K562 (cell line): ENCODE data around the gene ERBB4.

Experiments used
- BDP1 ChIP-seq: IDR thresholded peaks from 3 replicates; pipeline ENCODE4 v1.6.1; 2011; ENCODE audit not compliant: insufficient read length, insufficient read depth
- CHD2 ChIP-seq: IDR thresholded peaks from 2 replicates; pipeline ENCODE4 v1.6.1; 2011; ENCODE audit warnings: low read depth, low read length
- CTCF ChIP-seq, 3 experiments: IDR thresholded peaks in 2 of 3; conservative IDR thresholded peaks in 1 of 3; 2 replicates each; pipeline ENCODE4 v1.5.1; 2011 to 2012; ENCODE audit warnings: low read length in 3 of 3, mild to moderate bottlenecking in 3 of 3, control low read depth in 2 of 3, improper control_type of control experiment in 1 of 3, inconsistent platforms in 1 of 3, low read depth in 1 of 3, mixed read lengths in 1 of 3, moderate library complexity in 1 of 3; ENCODE audit not compliant: insufficient read depth in 2 of 3
- RAD21 ChIP-seq, 2 experiments: fragments of 250-450 bp in 1 of 2; fragments of 450-650 bp in 1 of 2; sonication (Bioruptor Pico) in 1 of 2; formaldehyde crosslinking in 1 of 2; IDR thresholded peaks in 1 of 2; conservative IDR thresholded peaks in 1 of 2; 2 replicates each; pipeline versions ENCODE4 v1.4.0 to v1.8.0; 2020 to 2022; ENCODE audit warnings: mild to moderate bottlenecking in 2 of 2, moderate library complexity in 1 of 2
- ZBTB12 ChIP-seq: fragments of 250-450 bp; sonication (Bioruptor Pico); IDR thresholded peaks from 2 replicates; pipeline ENCODE4 v1.4.0; 2020
- ZNF318 ChIP-seq, 2 experiments: fragments of 450-650 bp; IDR thresholded peaks; 2 replicates each; pipeline ENCODE4 v1.6.1; 2016; ENCODE audit warnings: mild to moderate bottlenecking in 2 of 2, borderline replicate concordance in 1 of 2, low read depth in 1 of 2, moderate library complexity in 1 of 2

- no peak for TF ChIP-seq RAD21 (CRISPR knock-in tag; conservative IDR thresholded peaks at IDR 0.05 in 1 of 2, IDR thresholded peaks at IDR 0.05 in 1 of 2)
- no peak for TF ChIP-seq CTCF (IDR thresholded peaks at IDR 0.05 in 2 of 3, conservative IDR thresholded peaks at IDR 0.05 in 1 of 3; ENCODE audit: insufficient read depth in 2 of 3, low read depth in 1 of 3, low read length in 3 of 3)
- TF ChIP-seq ZNF318 (IDR thresholded peaks at IDR 0.05; ENCODE audit: borderline replicate concordance in 1 of 2, low read depth in 1 of 2), result no peak
- TF ChIP-seq CHD2, result no peak
- TF ChIP-seq ZBTB12 (CRISPR knock-in tag), result no peak
- TF ChIP-seq BDP1, result no peak
These were observed 73.1 kb downstream of the ERBB4 start for GRCh38 chr2:212465456-212465855.
